UCSD-AML1 (cell line): ENCODE results near the gene KRT71.
"Not testable (repeated sequence)": the region's sequence is repeated elsewhere in the genome, so short reads cannot be mapped to it uniquely, and the experiment has no call there.

Experiments
- DNase-seq: peaks from one replicate; lab custom pipeline; 2025; ENCODE audit not compliant: unreplicated experiment; lab: John Stamatoyannopoulos, UW

The KRT71 gene

GRCh38 chr12:52522346-52523011 is 30.5 kb downstream of the KRT71 start:
- no peak for DNase-seq

- no peak for DNase-seq
Measured at GRCh38 chr12:52521568-52522266, 31.2 kb downstream of the KRT71 start.

DNA sequence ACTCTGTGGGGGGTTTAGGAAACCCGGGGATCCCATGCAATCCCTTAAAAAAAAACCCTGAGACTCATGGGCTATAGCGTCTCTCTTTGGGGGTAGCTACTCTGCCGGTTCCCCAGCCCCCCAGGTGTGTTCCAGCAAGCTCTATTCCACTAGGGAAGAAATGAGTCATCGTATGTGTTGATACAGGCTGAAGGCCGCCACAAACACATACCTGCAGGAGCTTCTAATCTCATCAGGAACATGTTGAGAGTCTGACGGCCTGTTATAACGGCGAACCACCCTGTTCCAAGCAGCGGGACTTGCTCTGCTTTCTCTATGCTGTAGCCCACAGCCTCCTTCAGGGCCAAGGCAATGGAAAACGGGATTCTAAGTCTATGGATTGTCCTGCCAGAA is 31.8 kb downstream of the KRT71 start:
- no peak for DNase-seq

GRCh38 chr12:52519826-52520662 is 32.9 kb downstream of the KRT71 start, which contains the start of gene KRT5:
TSS of gene KRT5 (minus strand) at chr12:52520394. CDS start at chr12:52520296, 98 bp downstream.
- no peak for DNase-seq

DNA sequence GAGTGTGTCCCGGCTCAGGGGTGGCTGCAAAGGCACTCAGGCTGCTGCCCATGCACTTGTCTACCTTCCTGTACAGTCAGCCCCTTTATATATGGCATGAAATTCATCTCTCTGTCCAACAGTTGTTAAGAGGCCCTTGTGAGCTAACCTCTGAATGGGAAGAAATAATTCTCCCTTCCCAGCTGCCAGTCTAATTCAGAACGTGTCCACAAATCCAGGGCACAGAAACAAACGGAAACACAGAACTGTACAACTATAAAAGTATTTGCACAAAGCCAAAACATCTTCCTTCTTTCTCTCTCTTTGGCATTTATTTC is 33.6 kb downstream of the KRT71 start:
- DNase-seq, result no peak

GRCh38 chr12:52518574-52519386 is 34.2 kb downstream of the KRT71 start:
- DNase-seq, result no peak

DNA sequence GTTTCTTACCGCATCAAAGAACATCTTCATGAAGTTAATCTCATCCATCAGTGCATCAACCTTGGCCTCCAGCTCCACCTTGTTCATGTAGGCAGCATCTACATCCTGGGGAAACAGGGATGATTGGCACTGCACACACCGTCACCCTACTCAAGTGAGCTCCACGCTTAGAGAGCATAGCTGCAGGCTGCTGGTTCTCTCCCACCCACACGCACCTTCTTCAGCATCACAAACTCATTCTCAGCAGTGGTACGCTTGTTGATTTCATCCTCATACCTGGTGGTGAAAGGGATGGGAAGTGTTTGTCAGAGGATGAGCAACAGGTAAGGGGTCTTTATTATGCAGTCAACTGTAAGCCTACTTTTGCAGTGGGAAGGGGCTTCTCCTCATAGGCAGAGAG is 35.1 kb downstream of the KRT71 start:
- no peak for DNase-seq

GRCh38 chr12:52517005-52517835 is 35.7 kb downstream of the KRT71 start:
- DNase-seq, result no peak

DNA sequence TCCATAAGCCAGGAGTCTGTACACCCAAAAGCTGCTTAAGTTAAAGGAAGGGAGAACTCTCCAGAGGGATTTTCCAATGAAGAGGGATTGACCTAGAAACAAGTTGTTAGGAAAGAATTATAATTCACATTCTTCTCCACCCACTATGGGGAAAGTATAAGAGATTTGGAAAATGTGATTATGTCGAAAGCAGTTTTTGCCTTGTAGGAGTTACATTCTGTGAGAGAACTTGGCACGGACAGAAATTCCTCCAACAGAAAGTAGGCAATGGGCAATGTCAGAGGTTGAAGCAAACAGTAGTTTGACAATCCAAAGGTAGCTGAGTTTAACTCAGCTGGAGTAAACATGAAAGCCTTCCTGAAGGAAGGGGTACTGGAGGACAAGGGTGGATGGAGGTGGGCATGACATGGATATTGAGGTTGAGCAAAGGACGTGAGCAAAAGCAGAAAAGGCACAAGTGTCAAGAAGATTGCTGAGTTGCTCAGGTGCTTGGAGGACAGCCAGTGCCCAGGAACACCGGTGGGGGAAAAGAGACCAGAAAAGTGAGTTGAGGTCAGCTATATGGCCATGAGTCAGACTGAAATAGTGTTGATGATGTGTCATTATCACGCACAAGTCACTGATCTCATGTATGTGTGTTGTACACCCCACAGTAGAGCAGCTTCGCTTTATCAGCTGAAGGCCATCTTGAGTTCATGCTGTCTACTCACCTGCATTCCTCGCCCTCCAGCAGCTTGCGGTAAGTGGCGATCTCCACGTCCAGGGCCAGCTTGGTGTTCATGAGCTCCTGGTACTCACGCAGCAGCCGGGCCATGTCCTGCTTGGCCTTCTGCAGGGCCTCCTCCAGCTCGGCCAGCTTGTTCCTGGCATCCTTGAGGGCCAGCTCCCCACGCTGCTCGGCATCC is 36.8 kb downstream of the KRT71 start:
- DNase-seq, result no peak

- DNase-seq, result no peak
Measured at GRCh38 chr12:52515319-52515646, 37.7 kb downstream of the KRT71 start.

GRCh38 chr12:52514471-52515318 is 38.2 kb downstream of the KRT71 start:
- no peak for DNase-seq

GRCh38 chr12:52513736-52514135 is 39.2 kb downstream of the KRT71 start:
- DNase-seq, result no peak

GRCh38 chr12:52508211-52508610 is 44.7 kb downstream of the KRT71 start:
- DNase-seq, result no peak

GRCh38 chr12:52506858-52507715 is 45.9 kb downstream of the KRT71 start:
- DNase-seq, result peak; percentile 33

DNA sequence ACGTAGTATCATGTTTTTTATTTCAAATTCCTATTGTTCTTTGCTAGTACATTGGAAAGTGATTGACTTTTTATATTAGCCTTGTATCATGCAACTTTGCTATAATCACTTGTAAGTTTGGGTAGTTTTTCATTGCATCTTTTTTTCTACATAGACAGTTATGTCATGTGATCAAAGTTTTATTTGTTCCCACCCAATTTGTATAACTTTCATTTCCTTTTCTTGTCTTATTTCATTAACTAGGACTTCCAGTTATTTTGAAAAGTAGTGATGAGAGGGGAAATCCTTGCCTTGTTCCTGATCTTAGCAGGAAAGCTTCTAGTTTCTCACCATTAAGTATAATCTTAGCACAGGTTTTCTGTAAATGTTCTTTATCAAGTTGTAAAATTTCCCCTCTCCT is 50.1 kb downstream of the KRT71 start:
- no peak for DNase-seq

DNA sequence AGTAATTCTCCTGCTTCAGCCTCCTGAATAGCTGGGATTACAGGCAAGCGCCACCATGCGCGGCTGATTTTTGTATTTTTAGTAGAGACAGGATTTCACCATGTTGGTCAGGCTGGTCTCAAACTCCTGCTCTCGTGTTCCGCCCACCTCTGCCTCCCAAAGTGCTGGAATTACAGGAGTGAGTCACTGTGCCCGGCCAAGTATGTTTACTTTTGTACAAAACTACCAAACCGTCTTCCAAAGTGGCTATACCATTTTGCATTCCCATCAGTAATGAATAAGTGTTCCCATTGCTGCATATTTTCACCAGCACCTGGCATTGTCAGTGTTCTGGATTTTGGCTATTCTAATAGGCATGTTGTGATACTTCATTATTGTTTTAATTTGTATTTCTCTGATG is 51.5 kb downstream of the KRT71 start:
- DNase-seq, result no peak

DNA sequence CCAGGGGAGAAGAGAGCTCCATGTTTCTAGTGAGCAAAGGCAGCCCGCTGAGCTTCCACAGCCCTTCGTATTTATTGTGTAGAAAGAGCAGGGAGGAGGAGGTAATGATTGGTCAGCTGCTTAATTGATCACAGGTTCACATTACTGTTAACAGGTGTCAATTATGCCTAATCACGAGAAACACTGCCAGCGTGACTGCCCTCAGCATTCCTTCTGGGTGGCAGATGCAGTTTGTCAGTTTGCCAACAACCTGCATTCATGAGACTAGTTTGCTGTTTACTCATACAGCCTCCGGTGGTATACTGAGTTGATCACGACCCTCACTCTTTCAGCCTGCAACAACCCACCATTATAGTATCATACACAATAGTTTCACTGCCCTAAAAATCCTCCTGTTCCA is 52.4 kb downstream of the KRT71 start:
- not testable (repeated sequence) for DNase-seq
